COLO668 (cell line): ENCODE data around the gene PHKB.
"Not testable (repeated sequence)": the region's sequence is repeated elsewhere in the genome, so short reads cannot be mapped to it uniquely, and the experiment has no call there.

ENCODE experiments used
- DNase-seq: peaks from one replicate; lab custom pipeline; 2025; ENCODE audit not compliant: unreplicated experiment; lab: John Stamatoyannopoulos, UW

PHKB gene

GRCh38 chr16:47666434-47666833 is 205.3 kb downstream of the PHKB start:
- no peak for DNase-seq

DNA sequence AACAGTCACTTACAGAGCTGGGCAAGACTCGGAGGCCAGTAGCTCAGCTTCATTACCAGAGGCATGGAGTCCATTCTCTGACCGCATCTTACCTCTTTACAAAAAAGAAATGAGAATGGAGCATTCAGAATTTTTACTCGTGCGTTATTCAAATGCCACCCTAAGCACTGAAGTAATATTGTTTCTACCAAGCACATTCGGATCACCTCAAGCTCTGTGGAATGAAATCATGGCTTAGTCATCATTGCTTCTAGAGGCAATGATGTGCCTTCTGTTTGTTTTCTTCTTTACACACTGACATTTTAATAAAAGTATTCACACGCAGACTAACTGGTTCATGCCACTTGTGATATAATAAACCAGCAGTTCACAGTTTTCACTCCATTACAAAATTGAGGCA is 206.8 kb downstream of the PHKB start:
- DNase-seq, result no peak

GRCh38 chr16:47672475-47672874 is 211.3 kb downstream of the PHKB start:
- DNase-seq, result no peak

- DNase-seq, result no peak
Observed at GRCh38 chr16:47676635-47677177, 215.6 kb downstream of the PHKB start.

GRCh38 chr16:47681571-47681970 is 220.4 kb downstream of the PHKB start:
- not testable (repeated sequence) for DNase-seq

DNA sequence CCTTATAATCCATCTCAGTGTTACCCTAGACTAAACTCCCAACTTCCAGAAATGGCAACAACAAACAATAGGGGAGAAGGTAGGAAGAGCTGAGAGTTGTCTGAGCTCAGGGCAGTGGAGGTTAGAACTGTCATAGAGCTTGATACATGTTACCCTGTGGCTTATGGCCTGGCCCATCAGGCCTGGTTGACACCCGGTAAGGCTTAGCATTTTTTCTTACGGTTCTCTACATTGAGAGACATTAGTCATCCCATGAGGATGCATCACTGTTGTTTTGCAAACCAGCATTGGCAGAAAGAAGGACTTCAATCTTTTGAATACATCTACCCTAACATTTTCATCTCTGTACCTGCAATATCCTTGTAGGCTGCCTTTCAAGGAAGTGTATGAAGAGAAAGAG is 226.6 kb downstream of the PHKB start:
- DNase-seq, result no peak

- no peak for DNase-seq
Observed at GRCh38 chr16:47693226-47693625, 232.1 kb downstream of the PHKB start.

DNA sequence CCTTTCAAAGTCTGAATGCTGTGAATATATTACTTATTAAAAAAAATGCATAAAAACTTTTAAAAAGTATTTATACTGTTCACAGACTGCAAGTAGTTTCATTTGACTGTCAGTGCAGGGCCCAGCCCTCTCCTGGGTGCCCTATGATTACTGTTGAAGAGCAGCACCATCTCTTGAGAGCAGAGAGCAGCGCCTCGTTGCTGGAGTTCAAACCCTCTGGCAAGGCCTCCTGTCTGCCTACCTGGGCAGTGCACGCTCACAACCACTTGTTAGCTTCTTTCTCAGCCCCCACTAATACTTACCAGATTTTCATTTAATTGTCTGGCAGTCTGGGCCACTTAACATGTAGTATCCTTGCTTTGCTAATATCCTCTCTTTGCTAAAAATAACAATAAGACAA is 233.4 kb downstream of the PHKB start:
- no peak for DNase-seq

DNA sequence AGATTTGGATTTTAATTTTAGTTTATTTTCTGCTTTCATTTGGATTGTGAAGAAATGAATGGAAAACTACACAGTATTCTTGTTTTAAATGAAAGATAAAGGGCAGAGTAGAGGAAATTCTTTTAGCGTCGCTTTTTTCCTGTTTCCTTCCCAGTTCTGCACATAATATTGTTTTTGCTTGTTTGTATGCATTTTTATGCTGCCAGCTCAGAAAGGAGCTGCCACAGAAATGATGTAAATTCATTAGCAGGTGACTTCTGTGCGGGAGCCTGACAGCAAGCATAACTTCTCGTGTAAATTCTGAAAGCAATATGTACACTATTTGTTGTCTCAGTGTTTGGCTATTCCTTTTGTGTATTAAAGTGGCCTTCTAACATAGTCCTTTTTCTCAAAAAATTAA is 234.6 kb downstream of the PHKB start:
- DNase-seq, result no peak

GRCh38 chr16:47697826-47698225 is 236.7 kb downstream of the PHKB start:
- no peak for DNase-seq

- DNase-seq, result no peak
Observed at GRCh38 chr16:47699106-47699505, 238.0 kb downstream of the PHKB start.

DNA sequence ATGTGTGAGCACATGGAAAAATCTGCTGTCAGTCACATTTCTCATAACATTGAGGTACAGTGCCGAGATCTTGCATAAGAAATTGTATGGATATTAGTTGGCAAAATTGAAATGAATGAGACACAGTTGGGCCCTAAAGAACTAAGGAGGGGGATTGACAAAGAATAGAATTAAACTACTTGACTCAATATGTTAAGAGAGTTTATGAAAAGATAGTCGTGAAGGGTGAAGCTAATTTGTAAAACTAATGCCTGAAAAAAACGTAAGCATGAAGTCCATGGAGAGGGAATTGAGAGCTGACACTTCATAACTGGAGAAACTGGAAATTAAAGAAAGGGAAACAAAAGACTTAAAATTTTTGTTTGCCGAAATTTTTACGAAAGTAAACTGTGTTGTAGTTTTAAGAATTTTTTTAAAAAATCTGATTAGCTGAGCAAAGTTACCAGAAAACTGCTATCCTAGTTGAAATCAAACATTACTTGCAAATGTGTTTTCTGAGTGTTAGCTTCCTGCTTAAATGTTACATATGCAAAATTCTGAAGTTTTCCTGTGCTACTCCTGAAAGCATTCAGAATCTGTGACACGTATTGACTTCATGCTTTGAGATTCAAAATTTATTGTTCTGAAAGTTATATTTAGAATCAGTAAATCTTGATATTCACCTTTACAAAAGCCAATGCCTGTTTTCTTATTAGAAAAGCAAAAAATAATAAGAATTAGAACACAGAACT is 239.9 kb downstream of the PHKB start:
- no peak for DNase-seq

GRCh38 chr16:47705266-47705665 is 244.1 kb downstream of the PHKB start:
- no peak for DNase-seq

DNA sequence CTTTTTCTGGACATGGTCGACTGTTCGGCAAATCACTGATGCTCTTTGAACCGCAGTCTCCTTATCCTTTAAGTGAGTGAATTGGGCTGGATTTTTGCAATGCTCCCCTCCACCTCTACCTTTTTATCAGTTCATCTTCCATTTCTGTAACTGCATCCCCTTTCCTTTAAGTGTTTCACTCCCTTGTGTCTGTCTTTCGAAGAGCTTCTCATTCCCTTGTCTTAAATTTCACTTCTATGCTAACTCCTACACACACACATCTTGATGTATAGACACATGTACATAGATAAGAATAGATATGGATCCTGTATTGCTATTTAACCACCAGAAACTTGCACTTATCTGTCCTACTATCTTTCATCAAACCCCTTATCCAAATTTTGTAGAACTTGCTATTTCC is 250.7 kb downstream of the PHKB start:
- no peak for DNase-seq

- no peak for DNase-seq
Observed at GRCh38 chr16:47712276-47713224, 251.4 kb downstream of the PHKB start.

DNA sequence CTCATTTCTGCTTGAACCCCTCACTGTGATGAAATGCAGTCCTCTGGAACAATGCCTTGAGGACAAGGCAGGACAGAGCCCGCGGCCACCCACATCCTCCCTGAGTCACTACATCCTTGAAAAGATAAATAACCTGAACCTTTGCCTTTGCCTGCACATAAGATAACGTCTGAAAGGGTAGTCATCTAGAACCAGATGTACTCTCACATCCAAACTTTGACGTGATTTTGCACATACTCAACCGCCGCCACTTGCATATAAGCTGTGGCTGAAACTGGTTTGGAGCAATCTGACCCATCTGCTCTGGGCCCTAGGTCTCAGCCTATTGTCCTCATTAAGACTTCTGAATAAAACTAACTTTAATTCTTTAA is 252.1 kb downstream of the PHKB start:
- no peak for DNase-seq

DNA sequence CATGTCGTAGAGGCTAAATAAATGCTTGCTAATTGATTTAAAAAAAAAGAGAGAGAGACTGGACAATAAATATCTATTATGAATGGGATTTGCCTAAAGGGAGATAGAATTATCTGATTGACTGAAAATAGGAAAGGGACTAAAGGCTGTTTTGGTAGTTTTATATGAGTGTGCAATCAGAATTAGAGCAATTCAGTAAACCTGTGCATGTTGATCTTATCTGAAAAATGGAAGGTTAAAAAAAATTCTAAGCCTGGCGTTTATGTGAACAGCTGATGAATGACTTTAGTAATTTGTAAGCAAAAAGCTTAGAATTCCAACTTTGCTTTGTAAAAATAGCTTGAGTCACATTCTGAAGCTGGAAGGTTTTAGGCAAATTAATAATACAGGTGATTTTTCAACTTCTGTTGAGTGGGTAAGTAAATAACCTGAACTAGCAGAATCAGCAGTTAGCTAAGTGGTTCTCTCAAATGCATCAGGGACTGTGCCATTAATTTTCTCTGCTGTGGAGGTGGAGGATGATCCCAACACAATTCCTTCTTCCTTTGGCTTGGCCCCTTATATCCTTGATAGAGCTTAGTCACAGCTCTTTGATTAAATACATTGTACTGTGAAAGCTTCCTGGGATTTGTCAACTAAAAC is 254.4 kb downstream of the PHKB start:
- no peak for DNase-seq

DNA sequence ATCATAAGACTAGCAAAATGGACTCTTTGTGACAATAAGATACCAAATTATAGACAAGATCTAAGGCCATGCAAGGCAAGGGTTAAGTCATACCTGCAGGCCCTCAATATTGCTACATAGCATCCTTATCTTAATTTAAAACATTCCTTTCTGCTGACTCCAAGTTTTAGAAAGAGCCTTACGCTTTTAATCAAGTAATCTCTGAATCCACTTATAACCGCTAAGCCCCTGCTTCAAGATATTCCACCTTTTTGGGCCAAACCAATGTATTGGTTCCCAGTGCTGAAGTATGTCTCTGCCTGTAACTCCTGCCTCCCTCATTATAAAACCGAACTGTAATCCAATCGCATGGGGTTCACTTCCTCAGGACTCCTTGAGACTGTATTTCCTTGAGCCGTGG is 255.4 kb downstream of the PHKB start:
- no peak for DNase-seq

DNA sequence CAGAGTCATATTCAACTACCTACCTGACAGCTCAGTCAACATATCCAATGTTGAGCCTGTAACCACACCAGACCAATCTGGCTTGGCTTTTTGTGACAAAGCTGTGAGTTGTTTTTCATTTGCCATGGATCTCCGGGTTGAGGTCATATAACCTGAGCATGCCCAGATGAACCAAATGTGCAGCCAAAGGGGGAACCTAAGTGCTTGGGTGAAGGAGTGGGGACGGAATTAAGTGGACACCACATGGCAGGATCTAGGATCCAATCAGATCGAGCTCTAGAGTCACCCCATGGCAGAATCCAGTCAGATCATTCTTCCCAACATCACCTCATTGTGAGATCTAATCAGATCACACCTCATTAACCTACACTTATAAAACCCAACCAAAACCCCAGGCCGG is 258.6 kb downstream of the PHKB start:
- DNase-seq, result no peak

- no peak for DNase-seq
Observed at GRCh38 chr16:47721006-47721637, 260.0 kb downstream of the PHKB start.

DNA sequence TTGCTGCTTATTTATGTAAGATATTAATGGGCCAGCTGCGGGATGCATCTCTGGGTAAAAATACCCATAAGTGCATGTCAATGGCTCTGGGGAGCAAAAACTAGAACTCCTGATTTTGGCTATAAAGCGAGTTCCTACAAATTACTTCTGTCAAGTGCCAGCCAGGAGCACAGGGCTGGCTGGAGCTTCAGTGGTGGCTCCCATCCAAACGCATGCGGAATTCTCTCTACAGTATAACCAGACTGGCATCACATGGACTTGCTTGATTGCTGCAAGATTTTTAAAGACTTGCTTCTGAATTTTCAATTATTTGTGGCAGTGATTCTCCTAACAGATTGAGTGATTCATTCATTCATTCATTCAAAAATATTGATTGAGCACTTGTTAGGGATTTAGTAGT is 260.9 kb downstream of the PHKB start:
- no peak for DNase-seq
